ENCODE measurements around the gene TRIM67.
A peak's percentile ranks its signal among the peaks of the same experiment; 100 is the strongest.
"Not testable (repeated sequence)": the region's sequence is repeated elsewhere in the genome, so short reads cannot be mapped to it uniquely, and the experiment has no call there.

Gene TRIM67

DNA sequence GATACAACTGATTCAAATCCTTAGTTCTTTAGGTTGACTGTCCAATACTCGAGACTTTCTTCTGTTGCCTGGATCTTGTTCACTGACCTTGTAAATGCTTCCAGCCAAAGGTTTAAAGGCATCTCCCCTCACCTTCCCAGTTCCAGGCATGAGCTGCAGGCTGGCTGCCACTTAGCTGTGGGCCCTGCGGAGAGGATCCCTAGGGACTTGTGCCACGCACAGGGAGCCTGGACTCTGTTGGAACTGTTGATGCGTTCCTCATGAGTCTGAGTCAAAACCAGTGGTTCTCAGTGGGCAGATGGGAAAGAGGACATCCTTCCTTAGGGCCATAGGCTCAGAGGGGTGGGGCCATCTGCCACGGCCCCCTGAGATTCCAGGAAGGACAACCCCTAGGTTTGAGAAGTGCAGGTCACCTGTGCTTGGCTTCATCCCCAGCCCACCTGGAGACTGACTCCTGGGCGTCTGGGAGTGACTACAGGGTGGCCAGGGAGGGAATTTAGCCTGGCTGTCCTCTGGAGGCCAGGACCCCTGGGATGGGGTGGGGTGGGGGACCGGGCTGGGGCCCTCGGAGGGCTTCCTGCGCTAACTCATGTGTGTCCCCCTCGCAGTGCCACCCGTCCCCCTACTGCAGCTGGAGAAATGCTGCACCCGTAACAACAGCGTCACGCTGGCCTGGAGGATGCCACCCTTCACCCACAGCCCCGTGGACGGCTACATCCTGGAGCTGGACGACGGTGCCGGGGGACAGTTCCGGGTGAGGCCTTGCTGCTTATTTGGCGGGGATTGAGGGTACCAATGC lies 41.6 kb downstream of the TRIM67 start:
- no peak for DNase-seq (ENCODE audit: low read depth in 3 of 3)

DNA sequence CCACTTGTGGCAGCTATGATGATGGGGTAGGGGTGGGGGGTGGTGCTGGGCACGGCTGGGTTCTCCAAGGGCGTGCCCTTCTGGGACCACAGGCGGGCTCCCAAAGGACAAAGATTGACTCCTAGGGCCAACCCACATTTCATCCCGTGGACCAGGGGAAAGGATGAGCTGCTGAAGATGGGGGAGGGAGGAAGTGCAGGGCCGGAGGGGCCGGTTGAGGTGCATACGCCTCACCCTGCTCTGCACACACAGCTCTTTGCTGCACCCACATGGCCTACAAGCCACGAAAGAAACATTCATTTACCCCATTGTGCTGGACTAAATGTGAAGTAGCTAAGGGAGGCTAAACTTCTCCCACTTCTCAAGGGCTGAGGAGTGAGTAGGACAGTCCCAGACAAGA lies 45.0 kb downstream of the TRIM67 start:
- no peak for DNase-seq (ENCODE audit: low read depth in 3 of 3)

DNA sequence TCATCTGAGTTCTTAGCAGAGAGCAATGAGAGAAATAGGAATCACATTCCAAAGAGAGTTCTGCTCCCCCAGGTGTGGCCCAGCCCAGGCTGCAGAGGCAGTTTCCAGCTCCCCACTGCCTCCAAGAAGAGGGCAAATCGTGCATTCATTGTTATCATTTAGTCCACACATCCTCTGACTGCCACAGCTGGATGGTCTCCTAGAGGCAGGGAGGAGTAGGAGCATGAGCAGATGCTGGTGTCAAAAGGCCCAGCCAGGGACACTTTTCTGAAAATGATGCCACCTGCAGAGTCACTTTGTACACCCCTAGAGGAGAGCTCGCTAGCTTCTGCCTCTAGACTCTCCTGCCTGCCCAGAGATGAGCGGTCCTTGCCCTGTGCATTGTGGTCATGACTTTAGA lies 45.6 kb downstream of the TRIM67 start:
- no peak for DNase-seq (ENCODE audit: low read depth in 3 of 3)

DNA sequence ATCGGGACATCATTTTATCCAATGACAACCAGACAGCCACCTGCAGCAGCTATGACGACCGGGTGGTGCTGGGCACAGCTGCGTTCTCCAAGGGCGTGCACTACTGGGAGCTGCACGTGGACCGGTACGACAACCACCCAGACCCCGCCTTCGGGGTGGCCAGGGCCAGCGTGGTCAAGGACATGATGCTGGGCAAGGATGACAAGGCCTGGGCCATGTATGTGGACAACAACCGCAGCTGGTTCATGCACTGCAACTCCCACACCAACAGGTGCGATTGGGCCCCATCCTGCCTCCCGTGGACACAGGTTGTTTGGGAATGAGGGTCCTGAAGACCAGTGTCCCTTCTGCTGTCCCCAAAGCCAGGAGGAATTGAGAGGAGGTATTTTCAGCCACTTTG lies 47.1 kb downstream of the TRIM67 start:
- no peak for DNase-seq (ENCODE audit: low read depth in 3 of 3)

DNA sequence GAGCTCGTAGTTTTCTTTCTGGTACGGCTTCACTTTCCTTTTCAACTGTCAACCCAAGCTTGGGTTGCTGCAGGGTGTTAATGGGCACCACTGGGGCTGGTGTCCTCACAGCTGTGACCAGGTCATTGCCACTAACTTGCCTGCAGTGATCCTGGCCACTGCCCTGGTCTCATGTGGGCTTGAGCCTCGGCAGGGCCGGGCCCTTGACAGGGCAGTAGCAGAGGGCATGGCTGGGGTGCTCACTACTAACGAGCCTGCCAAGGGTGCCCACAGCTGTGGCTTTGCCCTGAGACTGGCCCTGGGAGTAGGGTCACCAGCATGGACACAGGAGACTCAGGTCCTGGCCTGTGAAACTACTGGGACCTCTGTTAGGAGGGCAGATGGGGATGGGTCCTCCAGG lies 47.7 kb downstream of the TRIM67 start:
- DNase-seq (ENCODE audit: low read depth in 3 of 3), result no peak

DNA sequence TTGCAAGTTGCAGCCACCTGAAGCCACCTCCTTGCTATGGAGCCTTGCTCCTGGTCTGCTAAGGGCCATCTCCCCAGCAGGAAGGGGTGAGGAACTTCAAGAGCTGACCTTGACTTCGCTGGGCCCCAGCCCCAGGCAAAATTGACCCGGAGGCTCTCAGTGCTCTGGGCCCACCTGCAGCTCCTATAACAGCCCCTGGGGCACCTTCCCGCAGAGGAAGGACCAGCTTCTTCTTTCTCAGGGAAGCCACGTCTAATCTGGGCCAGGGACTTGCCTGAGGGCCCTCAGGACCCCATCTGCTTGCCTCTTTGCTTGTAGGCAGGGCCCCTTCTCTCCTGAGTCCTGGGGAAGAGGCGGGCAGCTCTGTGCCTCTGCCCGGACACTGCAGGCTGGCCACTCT lies 48.3 kb downstream of the TRIM67 start:
- no peak for DNase-seq (ENCODE audit: low read depth in 3 of 3)

DNA sequence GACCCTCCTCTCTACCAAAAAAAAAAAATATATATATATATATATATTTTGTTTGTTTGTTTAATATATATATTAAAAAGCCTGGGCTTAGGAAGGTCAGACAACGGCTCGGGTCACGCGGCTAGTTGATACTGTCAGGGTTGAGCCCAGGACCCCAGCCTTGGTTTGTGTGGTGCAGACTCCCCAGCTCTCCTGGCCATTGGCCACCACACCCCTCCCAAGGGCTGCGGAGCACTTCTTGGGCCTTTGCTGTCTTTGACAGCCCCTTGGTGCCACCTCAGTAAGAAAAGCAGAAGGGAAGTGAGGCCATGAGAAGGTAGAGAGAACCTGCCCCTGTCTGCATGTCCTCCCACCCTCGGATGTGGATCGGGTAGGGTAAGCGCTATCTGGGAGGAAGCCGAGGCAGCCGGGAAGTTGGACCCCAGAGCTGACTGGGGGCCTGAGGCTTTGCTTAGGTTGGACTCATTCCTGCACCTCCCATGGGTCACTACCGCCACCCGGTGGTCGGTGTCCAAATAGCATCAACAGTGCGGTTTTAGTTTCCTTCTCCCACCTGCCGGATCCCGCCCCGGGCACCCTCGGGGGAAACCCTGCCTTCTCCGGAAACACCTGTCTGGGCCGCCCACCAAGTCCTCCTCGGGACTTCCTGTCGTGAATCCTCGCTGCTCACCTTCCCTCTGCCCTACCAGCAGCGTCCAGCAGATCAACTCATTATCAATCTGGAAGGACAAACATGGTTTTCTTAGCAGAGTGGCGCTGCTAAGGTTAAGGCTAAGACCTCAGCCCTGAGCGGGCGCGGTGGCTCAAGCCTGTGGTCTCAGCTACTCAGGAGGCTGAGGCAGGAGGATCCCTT lies 49.4 kb downstream of the TRIM67 start:
- DNase-seq (ENCODE audit: low read depth in 3 of 3), result peak; percentile 83 to 89 (median 87)

DNA sequence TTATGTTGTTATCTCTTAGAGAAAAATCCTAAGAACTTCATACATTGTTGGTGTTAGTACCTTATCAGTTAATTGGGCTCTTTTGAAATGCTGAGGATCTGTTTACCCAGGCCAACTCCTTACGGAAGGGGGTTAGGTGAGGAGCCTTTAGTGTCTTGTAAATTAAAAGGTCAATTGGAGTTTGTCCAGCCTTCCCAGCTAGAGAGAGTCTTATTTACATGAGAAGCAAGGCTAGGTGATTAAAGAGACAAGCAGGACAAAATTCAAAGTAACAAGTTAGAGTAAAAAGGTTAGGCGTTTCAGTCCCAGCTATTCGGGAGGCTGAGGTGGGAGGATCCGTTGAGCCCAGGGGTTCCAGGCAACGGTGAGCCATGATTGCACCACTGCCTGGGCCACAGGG lies 50.4 kb downstream of the TRIM67 start:
- DNase-seq (ENCODE audit: low read depth in 3 of 3), result not testable (repeated sequence)

DNA sequence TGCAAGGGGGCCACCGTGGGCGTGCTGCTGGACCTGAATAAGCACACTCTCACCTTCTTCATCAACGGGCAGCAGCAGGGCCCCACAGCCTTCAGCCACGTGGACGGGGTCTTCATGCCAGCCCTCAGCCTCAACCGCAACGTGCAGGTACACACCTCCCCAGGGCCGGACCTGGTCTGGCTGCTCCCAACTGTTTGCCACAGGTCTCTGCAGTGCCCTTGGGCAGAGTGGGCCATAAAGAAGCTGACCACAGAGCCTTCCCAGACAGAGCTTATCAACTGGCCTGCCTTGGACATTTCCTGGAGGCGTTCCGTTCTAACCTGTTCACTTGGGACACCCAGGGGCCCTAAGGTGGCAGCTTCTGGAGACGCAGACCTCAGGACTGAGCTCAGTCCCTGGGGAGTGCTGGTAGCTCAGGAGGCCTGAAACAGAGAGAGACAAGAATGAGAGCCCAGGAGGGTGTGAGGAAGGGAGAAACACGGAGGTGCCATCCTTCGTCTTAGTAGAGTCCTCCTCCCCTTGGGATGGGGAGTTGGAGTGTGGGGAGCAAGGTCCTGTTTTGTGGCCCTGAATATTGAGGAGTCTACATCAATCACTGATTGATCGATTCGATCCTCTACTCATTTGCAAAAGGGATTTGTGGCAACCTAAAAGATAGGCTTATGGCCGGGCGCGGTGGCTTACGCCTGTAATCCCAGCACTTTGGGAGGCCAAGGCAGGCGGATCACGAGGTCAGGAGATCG lies 52.1 kb downstream of the TRIM67 start:
- DNase-seq (ENCODE audit: low read depth in 3 of 3), result no peak

DNA sequence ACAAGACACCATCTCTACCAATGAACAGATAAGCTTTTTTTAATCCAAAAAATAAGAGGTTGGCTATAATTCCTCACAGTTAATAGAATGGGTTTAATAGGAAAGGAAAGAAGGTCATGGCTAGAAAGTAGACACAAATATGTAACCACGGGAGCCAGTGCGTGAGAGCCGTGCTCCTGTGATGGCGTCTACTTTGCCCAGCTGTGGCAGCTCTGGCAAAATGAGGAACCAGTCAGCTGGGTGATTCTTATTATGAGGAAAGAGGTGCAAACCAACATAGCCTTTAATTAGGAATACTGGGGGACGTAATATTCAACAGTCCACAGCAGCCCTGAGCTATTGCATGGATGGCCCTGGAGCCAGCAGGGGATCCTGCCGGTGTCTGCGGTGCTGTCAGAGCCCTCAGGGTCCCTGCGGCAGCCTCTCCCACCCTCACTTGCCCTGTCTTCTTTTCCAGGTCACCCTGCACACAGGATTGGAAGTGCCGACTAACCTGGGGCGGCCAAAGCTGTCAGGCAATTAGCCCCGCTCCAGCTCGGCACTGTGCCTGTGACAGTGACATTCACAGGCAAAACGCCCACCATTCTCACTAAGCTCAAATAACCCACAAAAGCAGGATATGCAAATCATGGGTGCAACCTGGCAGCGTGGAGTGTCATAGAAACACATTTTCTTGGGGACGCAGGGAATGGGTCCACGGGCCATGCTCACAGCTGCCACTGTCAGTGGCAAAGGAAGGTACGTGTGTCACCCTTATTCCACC lies 53.2 kb downstream of the TRIM67 start:
- DNase-seq (ENCODE audit: low read depth in 3 of 3), result no peak

DNA sequence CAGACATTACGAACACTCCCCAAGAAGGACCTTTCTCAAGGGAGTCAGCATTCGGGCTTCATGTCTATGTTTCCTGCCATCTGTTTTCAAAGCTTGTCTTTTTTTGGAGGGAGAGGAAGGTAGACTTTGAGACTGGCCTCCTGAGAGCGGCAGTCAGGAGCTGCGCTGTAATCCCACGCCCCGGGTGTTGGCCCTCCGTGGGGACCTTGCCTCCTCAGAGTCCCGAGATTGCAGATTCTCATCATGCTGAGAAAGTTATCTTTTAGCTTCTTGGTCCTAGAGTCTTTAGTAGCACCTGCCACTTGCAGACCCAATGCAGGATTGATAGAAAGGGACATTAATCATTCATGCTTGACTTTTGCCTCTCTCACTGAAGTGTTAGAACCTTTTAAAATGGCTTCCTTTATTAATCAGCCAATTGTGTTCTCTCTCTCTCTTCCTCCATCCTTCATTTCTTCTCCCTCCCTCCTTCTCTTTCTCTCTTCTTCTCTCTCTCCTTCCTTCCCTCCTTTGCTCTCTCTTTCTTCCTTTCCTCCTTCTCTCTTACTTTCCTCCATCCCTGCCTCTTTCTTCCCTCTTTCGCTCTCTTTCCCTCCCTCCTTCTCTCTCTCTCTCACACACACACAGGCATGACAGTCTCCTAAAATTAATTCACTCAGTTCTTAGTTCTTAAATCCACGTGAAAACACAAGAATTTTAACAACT lies 54.0 kb downstream of the TRIM67 start:
- DNase-seq (ENCODE audit: low read depth in 3 of 3), result no peak

DNA sequence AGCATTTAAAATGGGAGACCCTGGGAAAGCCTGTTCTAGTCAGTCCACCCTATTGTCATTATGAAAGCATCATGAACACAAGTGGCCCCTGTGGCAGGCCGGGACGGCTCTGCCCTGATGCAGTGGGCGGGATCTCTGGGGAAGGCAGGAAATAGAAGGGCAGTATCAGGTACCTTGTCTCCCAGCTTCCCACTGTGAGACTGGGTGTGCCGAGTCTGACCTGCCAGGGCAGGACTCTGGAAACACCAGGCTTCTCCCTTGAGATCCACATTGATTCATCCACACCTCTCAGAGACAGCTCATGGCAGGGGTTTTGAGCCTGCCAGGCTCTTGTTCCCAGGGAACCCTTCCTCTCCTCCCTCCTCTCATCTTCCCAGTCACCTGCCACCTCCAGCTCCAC lies 54.6 kb downstream of the TRIM67 start:
- DNase-seq (ENCODE audit: low read depth in 3 of 3), result no peak

DNA sequence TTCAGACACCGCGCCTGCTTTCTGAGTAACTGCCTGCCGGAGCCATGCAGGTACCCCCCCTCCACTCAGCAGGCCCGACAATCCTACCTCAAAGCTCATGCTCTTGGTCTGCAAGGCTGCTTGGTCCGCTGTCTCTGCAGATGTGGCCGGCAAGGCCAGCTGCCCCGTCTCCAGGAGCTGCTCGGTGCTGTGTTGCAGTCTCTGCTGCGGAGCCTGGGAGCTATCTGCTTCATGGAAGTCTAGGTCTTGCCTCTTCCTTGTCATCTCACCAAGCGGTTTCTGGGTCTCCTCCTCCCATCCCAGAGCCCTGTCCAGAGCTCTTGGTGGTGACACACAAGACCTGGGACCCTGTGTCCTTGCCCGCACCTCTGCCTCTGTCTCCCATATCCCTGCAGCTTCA lies 55.2 kb downstream of the TRIM67 start:
- no peak for DNase-seq (ENCODE audit: low read depth in 3 of 3)

DNA sequence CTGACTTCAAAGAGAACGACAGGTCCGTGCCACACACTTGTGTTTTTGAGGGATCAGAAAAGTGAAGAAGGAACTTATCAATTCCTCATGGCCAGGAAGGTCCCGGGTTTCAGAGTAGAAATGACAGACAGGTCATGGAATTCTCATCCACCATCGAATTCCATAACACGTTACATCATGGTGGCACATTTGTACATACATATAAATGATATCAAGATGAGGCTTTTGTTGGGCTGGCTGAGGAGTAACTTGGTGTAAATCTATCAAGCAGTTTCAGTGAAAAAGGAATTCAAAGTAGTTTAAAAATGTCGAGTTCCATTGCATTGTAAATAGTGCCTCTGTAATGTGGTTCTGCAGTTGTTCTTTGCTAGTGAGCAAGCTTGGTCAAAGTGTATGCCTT lies 56.2 kb downstream of the TRIM67 start:
- no peak for DNase-seq (ENCODE audit: low read depth in 3 of 3)

DNA sequence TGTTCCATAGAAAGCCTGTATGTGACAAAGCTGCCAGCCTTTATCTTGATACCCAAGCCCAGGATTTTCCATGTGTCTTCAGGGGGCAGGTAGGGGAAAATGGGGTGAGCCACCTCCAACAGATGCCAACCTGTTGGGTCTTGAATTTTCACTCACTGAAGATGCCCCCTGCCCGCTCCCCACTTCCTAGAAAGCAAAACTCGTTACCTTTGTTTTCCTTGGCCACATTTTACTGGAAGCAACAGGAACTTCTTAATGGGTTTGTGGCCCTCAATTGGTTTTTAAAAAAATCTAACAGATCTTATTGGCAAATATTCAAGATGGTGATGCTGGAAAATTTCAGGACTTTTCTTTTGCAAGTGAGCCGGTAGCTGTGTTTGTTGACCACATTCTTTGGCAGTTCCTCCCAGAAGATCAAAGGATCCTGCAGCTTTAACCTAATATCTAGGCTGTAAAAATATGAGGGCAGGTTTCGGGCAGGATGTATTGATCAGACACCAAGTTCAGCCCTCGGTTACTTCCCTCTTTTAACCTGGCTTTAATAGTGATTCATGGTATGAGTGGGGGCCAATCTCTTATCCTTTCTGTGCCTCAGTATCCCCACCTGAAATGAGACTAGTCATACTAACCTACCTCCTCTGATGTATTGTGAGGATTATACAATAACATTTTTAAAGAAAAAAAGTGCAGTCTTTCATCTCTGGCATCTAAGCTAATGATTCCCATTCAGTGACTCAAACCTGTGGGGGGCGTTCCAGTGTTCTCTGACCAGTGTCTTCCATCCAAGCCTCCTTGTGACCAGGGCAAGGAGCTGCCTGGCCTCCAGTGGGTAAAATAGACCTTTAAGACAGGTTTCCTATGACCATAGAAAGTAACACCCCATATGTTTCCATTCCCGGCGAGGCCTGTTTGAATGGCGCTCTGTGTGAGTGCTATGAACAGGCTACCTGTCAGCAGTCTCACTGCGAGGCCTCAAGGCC lies 57.9 kb downstream of the TRIM67 start:
- DNase-seq (ENCODE audit: low read depth in 3 of 3), result no peak

DNA sequence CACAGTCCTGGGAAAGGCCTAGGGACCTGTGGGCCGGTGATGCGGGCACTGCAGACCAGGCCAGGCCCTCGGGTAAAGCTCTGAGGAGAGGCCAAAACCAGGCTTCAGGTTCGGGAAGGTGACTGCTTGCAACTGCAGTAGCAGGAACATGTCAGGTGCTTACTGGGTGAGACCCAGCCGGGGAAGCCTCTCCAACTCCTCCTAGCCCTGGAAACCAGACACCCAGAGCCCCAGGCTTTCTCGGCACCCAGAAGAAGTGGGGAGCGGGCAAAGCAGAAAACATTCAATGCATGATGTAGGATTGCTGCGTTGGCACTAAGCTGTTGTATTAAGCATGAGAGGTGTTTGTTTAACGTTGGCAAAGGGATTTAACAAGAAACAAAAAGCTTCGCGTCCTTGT lies 58.9 kb downstream of the TRIM67 start:
- DNase-seq (ENCODE audit: low read depth in 3 of 3), result no peak

DNA sequence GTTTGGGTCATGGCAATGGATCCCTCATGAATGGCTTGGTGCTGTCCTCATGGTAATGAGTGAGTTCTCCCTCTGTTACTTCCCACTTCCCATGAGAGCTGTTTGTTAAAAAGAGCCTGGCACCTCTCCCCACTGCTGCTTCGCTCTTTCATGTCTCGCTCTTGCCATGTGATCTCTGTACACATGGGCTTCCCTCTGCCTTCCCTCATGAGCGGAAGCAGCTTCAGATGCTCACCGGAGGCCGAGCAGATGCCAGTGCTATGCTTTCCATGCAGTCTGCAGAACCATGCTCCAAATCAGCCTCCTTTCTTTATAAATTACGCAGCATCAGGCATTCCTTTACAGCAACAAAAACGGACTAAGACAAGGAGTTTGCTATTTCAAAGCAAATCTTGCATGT lies 64.3 kb downstream of the TRIM67 start:
- DNase-seq (ENCODE audit: low read depth in 3 of 3), result no peak

DNA sequence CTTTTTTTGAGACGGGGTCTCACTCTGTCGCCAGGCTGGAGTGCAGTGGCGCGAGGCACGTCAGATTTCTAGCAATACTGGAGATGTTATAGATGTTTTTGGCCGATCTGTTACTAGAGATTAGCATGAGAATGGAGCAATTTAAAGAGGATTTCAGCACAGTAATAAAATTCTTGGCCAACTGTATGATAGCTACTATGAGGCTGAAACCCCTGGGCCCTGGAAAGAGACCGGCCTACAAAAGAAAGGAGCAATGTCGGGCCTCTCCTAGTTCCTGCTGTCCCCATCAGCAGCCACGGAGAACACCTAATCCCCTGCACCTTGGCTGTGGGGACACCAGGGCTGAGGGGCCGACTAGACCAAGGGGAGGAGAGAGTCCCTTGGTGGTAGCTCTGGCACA lies 69.7 kb downstream of the TRIM67 start:
- no peak for DNase-seq (ENCODE audit: low read depth in 3 of 3)

DNA sequence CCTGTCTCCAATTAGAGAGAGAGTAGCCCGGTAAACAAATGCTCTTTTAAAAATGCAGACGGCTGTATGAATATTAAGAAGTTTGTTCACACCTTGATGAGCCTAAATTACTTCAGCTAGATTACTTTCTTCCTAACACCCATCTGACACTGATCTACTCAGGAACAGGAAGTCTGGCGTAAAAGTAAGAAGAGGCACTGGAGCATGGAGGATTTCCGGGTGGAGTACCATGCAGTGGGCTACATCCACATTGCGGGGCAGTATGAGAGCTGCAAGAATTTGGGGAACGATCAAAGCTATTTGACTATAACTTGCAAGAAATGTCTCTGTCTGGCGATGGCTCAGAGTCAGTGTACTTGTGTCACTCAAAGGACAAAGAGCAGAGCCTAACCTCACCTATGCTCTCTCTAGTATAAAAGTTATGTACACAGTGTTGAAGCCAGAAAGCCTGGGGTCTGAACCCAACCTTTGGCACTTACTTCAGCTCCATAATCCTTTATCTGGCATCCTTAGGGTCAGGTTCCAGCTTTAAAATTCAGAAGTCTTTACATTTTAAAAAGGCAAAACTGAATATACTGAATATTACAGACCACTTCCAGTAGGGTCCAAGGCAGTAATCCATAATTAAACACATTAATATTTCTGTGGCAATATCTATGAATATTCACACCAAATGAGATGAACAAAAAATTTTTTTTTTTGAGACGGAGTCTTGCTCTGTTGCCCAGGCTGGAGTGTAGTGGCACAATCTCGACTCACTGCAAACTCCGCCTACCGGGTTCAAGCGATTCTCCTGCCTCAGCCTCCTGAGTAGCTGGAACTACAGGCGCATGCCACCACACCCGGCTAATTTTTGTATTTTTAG lies 71.2 kb downstream of the TRIM67 start:
- DNase-seq (ENCODE audit: low read depth in 3 of 3), result no peak
